Measurements from ENCODE around the gene XRRA1.

The XRRA1 gene

DNA sequence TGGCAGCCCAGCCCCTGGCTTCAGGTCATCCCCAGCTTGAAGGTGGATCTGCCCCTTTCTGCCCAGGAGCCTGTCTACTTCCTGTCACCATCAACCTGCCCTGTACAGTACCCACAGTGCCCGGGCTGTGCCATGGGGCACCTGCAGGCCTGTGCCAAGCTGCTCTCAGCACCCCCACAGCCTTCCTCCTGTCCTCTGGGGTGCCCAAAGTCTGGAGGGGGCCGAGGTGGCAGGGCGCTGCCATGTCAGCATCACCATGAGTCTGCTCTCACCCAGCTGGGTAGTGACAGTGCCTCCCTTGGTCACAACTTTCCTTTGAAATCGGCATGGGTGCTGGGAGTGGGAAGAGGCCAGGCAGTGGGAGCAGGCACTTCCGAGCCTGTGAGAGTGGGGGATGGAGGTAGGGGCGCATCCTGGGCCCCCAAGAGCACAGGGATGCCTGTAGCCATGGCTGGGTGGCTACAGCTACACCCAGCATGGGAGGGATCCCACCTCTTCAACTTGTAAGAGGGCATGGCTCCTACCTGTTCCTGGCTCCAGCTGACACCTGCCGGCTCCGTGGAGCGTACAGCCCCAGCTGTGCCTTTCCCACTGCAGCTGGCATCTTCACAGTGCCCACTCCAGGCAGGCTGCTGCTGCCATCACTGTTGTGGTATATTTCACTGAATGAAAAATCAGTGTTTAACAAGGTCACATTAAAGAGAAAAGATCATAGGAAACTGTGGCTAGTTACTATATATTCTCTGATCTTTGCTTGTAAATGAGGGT lies 157.4 kb downstream of the XRRA1 start:
- Histone ChIP-seq H3K27me3 (replicated peaks; ENCODE audit: control insufficient read depth, insufficient read depth, low read length) (no peaks in the 10 kb centered on the region), H3K4me3 (replicated peaks; ENCODE audit: low read depth, low read length) (no peak overlapping the region), H3K36me3 (ENCODE audit: control insufficient read depth, insufficient read depth, low read length) (peaks cover 22% of the 10 kb centered on the region)
- no peak for DNase-seq (ENCODE audit: extremely low read depth, insufficient read length)
- TF ChIP-seq, protein P1, sequence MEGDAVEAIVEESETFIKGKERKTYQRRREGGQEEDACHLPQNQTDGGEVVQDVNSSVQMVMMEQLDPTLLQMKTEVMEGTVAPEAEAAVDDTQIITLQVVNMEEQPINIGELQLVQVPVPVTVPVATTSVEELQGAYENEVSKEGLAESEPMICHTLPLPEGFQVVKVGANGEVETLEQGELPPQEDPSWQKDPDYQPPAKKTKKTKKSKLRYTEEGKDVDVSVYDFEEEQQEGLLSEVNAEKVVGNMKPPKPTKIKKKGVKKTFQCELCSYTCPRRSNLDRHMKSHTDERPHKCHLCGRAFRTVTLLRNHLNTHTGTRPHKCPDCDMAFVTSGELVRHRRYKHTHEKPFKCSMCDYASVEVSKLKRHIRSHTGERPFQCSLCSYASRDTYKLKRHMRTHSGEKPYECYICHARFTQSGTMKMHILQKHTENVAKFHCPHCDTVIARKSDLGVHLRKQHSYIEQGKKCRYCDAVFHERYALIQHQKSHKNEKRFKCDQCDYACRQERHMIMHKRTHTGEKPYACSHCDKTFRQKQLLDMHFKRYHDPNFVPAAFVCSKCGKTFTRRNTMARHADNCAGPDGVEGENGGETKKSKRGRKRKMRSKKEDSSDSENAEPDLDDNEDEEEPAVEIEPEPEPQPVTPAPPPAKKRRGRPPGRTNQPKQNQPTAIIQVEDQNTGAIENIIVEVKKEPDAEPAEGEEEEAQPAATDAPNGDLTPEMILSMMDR (IDR thresholded peaks at IDR 0.05; ENCODE audit: insufficient read depth, low read length, poor library complexity, severe bottlenecking) = no peak
